HG02623 (cell line): ENCODE data around the gene CDR2.
"Not testable (repeated sequence)": the region's sequence is repeated elsewhere in the genome, so short reads cannot be mapped to it uniquely, and the experiment has no call there.

ENCODE experiments used
- ATAC-seq: cut with Tn5 transposase; IDR thresholded peaks from one replicate; pipeline ENCODE4 v1.9.1; 2021; ENCODE audit warnings: moderate library complexity; ENCODE audit not compliant: unreplicated experiment

Gene CDR2

GRCh38 chr16:22375963-22376640, 1.7 kb upstream of the CDR2 start:
- ATAC-seq: no peak

GRCh38 chr16:22375117-22375962, 921 bp upstream of the CDR2 start:
- ATAC-seq: no peak

GRCh38 chr16:22373662-22374310, 633 bp downstream of the CDR2 start:
- ATAC-seq: peak; percentile 19

- ATAC-seq: no peak
Measured at GRCh38 chr16:22372882-22373661, 1.3 kb downstream of the CDR2 start.

- no peak for ATAC-seq
Measured at GRCh38 chr16:22370038-22370820, 4.2 kb downstream of the CDR2 start.

GRCh38 chr16:22369221-22369811, 5.1 kb downstream of the CDR2 start:
- ATAC-seq: no peak

- ATAC-seq: not testable (repeated sequence)
Measured at GRCh38 chr16:22368200-22368826, 6.1 kb downstream of the CDR2 start.

GRCh38 chr16:22366889-22367288, 7.5 kb downstream of the CDR2 start:
- no peak for ATAC-seq

- no peak for ATAC-seq
Measured at GRCh38 chr16:22366371-22366770, 8.0 kb downstream of the CDR2 start.

- ATAC-seq: no peak
Measured at GRCh38 chr16:22364241-22364640, 10.2 kb downstream of the CDR2 start.

GRCh38 chr16:22360963-22361659, 13.3 kb downstream of the CDR2 start:
- ATAC-seq: no peak

- no peak for ATAC-seq
Measured at GRCh38 chr16:22359679-22360078, 14.7 kb downstream of the CDR2 start.

- no peak for ATAC-seq
Measured at GRCh38 chr16:22358000-22358399, 16.4 kb downstream of the CDR2 start.

- peak; percentile 59 for ATAC-seq
Measured at GRCh38 chr16:22357635-22357971, 16.8 kb downstream of the CDR2 start.

GRCh38 chr16:22356930-22357634, 17.3 kb downstream of the CDR2 start:
- ATAC-seq: peak; percentile 14

GRCh38 chr16:22355487-22355908, 18.9 kb downstream of the CDR2 start:
- no peak for ATAC-seq

- no peak for ATAC-seq
Measured at GRCh38 chr16:22353933-22354541, 20.4 kb downstream of the CDR2 start.
